Stimulated activated naive CD8-positive, alpha-beta T cell treated with anti-CD3 and anti-CD28 coated beads, Interleukin-15, amount 100 ng/mL, for 72 hours (primary cell): Measurements from ENCODE around the gene REXO1.

Experiments
- ATAC-seq: fragments of 150-1000 bp; cut with Tn5 transposase; 2 replicates; pipeline ENCODE4 v1.10.0; 2021; ENCODE audit warnings: mild to moderate bottlenecking, moderate library complexity
- DNase-seq, 2 donors: peaks; one replicate each; pipeline ENCODE4 v3.0.0; 2021 to 2022
- H3K27ac Mint-ChIP-seq, 2 donors: one replicate each; pipeline ENCODE4 v1.8.0; 2022; ENCODE audit warnings: mild to moderate bottlenecking in 2 of 2, mixed read lengths in 2 of 2, moderate library complexity in 2 of 2
- H3K27me3 Mint-ChIP-seq: one replicate; pipeline ENCODE4 v1.8.0; 2022; ENCODE audit warnings: mixed read lengths
- H3K4me1 Mint-ChIP-seq: one replicate; pipeline ENCODE4 v1.8.0; 2022; ENCODE audit warnings: mild to moderate bottlenecking, mixed read lengths
- H3K4me3 Mint-ChIP-seq, 2 donors: one replicate each; pipeline ENCODE4 v1.8.0; 2022; ENCODE audit warnings: mild to moderate bottlenecking in 2 of 2, mixed read lengths in 2 of 2, moderate library complexity in 1 of 2
- H3K9me3 Mint-ChIP-seq, 2 donors: one replicate each; pipeline ENCODE4 v1.8.0; 2022; ENCODE audit warnings: mixed read lengths in 2 of 2

Gene REXO1

DNA sequence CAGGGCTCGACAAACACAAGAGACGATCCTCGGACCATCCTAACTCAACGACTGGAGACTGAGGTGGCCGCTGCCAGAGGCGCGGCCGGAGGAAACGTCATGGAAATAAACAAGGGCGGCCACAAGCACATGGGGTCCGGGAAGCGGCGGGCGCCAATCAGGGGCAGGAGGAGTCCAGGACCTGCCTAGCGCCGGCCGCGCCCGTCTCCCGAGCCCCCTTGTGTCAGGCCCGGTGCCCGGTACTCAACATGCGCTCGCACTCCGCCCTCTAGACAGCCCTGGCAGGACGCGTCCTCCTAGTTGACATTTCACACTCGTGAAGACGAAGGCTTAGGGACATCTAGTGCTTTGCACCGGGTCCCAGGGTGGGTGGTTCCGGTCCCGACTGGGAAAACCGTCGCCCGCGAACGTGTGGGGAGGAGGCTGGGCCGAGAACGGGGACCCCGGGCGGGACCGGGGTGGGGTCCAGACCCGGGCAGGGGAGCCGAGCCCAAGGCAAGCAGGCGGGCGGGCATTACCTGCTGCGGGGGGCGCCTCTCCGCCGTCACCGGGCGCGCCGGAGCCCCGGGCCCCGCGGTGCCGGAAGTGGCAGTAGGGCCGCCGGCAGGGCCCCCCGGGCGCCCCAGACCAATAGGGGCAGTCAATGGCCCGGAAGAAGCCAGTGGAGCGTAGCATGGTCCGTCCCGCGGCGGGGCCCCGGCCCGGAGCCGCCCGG, 442 bp downstream of the REXO1 start:
- ATAC-seq: peak; percentile 56
- Mint-ChIP-seq H3K4me3 (peak overlapping the region; percentile 91 to 94), H3K9me3 (no peaks in the 10 kb centered on the region), H3K27me3 (no peaks in the 10 kb centered on the region), H3K4me1 (peaks cover 82% of the 10 kb centered on the region), H3K27ac (peak overlapping the region; percentile 98 to 99)
- DNase-seq: peak in 1 of 2 donors; percentile 38

DNA sequence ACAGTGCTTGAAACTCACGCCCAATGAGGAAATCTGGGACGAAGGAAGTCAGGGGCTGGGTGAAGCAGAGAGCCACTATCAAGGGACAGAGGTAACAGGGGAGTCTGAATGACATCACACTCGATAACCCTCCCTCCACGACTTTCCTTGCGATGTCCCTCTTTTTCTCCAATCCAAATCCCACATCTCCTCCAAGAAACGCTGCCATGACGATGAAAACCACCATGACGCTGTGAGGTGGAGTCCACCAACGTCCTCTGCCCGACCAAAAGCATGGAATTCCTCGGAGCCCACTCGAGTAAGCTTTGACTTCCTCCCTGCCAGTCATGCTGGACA, 967 bp downstream of the REXO1 start:
- no peak for ATAC-seq
- peaks cover 82% of the 10 kb centered on the region for H3K4me1 Mint-ChIP-seq
- peak overlapping the region; percentile 98 to 99 for H3K27ac Mint-ChIP-seq
- peak overlapping the region; percentile 91 to 94 for H3K4me3 Mint-ChIP-seq
- no peak for DNase-seq
- no peaks in the 10 kb centered on the region for H3K27me3 Mint-ChIP-seq
- no peaks in the 10 kb centered on the region for H3K9me3 Mint-ChIP-seq

DNA sequence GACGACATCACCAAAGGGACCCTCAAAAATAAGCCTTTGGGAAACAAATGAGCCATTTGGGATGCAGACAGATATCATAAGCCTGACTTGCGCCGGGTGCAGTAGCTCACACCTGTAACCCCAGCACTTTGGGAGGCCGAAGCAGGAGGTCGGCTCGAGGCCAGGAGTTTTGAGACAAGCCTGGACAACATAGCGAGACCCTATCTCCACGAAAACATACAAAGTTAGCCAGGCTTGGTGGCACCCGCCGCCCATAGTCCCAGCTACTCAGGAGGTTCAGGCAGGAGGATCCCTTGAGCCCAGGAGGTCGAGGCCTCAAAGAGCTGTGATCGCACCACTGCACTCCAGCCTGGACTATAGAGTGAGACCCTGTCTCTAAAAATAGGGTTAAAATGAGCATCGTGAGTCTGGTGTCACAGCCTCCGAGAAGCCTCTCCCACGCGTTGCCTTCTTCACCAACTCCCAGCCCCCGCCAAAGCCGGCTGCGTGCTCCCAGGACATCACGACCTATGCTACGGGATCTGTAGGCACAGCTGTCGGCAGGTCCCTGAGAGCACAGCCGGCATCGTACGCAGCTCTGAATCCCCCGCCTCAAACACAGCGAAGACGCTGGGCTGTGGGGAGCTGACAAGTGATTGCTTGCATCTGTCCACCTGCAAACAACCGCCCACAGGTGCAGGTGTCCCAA, 1.6 kb downstream of the REXO1 start:
- no peaks in the 10 kb centered on the region for H3K9me3 Mint-ChIP-seq
- no peak for DNase-seq
- peaks cover 84% of the 10 kb centered on the region for H3K4me1 Mint-ChIP-seq
- no peak for ATAC-seq
- peak overlapping the region; percentile 82 to 99 for H3K27ac Mint-ChIP-seq
- H3K27me3 Mint-ChIP-seq: no peaks in the 10 kb centered on the region
- H3K4me3 Mint-ChIP-seq: peak overlapping the region; percentile 91 to 94

DNA sequence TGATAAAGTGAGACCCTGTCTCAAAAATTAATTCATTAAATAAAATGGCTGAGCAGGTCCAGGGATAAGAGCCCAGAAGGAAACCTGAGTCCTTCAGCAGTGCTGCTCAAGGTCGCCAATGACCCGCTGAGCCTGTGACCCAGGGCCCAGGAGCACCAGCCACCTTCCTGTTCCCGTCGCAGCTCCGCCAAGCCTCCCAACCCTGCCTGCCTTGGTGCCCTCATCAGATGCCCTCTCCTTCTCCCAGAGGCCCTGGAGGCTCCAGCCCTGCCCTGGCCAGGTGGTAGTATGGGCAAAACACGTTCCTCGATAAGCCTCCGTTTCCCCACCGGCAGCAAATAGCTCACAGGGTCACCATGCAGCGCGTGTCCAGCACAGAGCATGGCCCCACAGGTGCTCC, 2.6 kb downstream of the REXO1 start:
- no peaks in the 10 kb centered on the region for H3K9me3 Mint-ChIP-seq
- no peaks in the 10 kb centered on the region for H3K27me3 Mint-ChIP-seq
- DNase-seq: no peak
- peaks cover 85% of the 10 kb centered on the region for H3K4me1 Mint-ChIP-seq
- no peak for ATAC-seq
- H3K4me3 Mint-ChIP-seq: peak overlapping the region in 1 of 2 donors; percentile 94
- H3K27ac Mint-ChIP-seq: peak overlapping the region in 1 of 2 donors; percentile 90

DNA sequence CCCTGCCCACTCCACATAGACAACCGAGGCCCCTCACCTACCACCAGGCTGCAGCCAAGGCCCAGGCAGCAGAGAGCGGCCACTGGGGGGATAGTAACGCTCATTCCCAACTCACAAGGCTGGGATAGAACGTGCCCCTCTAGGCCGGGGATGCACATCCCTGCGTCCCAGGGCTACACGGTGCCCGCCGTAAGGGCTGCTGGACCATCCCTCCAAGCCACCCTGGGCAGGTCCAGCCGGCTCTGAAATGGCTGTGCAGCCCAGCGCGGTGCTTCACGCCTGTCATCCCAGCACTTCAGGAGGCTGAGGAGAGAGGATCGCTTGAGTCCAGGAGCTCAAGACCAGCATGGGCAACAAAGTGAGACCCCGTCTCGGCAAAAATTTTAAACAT, 3.2 kb downstream of the REXO1 start:
- no peaks in the 10 kb centered on the region for H3K9me3 Mint-ChIP-seq
- peak overlapping the region; percentile 72 to 90 for H3K27ac Mint-ChIP-seq
- H3K4me3 Mint-ChIP-seq: no peak overlapping the region
- peaks cover 85% of the 10 kb centered on the region for H3K4me1 Mint-ChIP-seq
- ATAC-seq (no peak), DNase-seq (no peak)
- no peaks in the 10 kb centered on the region for H3K27me3 Mint-ChIP-seq

DNA sequence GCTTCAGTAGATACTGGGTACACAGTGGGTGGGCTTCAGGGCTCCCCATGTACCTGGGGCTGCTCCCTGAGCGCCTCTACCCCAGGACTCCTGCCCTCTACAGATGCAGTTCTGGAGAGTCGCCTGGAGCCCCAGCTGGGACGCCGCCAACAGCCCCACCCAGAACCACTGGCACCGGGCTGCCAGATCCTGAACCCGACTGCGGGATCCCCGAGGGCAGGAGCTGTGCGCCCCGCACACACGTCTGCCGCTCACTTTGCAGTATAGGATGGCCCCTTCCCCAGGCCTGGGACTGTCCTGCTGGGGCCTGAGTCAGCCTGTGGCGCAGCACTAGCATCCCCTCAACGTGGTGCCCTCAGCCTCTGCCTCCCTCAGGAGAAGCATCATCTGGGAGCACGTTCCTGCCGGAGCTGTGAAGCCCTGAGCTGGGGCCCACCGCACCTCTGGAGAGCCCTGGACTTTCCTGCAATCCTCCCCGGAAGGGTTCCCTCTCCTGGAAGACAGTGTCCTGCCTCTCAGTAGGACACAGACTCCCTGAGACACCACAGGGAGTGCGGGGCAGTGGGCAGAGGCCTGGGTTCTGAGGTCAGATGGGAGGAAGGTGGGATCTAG, 3.7 kb downstream of the REXO1 start:
- Mint-ChIP-seq H3K4me1 (peaks cover 86% of the 10 kb centered on the region), H3K4me3 (peak overlapping the region in 1 of 2 donors; percentile 26), H3K27me3 (no peaks in the 10 kb centered on the region), H3K9me3 (no peaks in the 10 kb centered on the region), H3K27ac (peak overlapping the region in 1 of 2 donors; percentile 72)
- DNase-seq (no peak), ATAC-seq (no peak)

DNA sequence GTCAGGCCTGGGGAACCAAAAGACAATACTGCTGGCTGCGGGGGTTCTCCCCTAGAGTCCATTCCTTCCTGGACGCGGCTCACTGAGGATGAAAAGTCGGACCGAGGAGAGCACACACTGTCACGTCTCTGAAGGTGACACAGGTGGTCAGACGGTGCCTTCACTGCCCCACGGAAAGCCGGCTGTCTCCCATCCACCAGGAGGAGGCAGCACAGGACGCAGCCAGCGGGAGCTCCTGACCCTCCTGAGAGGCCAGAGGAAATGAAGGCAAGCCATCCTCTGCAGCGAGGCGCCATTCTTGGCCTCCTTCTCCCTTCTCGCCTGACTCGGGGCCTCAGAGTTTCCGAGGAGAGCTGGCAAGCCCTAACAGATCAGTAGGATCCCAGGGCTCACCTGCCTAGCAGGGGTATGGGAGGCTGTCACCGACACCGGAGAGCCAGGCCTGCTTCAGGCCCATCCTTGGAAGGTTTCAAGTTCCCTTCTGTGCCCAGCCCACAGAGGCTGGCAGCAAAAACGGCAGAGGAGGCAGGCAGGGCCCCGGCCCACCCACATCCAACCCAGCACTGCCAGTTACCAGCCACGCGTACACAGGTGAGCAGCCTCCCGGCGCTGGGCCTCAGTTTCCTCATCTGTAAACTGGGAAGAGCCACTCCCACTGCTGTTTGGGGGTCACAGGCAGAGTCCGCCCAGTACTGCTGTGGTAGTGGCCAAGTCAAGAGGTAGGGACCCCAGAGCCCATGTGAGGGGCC, 4.5 kb downstream of the REXO1 start:
- peaks cover 83% of the 10 kb centered on the region for H3K4me1 Mint-ChIP-seq
- DNase-seq (no peak), ATAC-seq (no peak)
- H3K4me3 Mint-ChIP-seq: no peak overlapping the region
- H3K9me3 Mint-ChIP-seq: no peaks in the 10 kb centered on the region
- no peaks in the 10 kb centered on the region for H3K27me3 Mint-ChIP-seq
- no peak overlapping the region for H3K27ac Mint-ChIP-seq

DNA sequence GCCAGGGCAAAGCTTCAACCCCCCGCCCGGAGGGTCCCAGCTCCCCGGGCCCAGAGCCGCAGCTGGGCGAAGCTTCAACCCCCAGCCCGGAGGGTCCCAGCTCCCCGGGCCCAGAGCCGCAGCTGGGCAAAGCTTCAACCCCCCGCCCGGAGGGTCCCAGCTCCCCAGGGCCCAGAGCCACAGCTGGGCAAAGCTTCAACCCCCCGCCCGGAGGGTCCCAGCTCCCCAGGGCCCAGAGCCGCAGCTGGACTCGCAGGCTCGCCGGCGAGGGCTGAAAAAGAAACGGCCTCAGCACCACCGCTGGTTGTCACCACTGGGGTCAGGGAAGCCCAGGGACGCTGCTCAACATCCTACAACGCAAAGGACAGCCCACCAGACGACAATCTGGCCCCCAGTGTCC, 5.2 kb downstream of the REXO1 start:
- Mint-ChIP-seq H3K27me3 (no peaks in the 10 kb centered on the region), H3K27ac (peak overlapping the region in 1 of 2 donors; percentile 80)
- no peak for ATAC-seq

DNA sequence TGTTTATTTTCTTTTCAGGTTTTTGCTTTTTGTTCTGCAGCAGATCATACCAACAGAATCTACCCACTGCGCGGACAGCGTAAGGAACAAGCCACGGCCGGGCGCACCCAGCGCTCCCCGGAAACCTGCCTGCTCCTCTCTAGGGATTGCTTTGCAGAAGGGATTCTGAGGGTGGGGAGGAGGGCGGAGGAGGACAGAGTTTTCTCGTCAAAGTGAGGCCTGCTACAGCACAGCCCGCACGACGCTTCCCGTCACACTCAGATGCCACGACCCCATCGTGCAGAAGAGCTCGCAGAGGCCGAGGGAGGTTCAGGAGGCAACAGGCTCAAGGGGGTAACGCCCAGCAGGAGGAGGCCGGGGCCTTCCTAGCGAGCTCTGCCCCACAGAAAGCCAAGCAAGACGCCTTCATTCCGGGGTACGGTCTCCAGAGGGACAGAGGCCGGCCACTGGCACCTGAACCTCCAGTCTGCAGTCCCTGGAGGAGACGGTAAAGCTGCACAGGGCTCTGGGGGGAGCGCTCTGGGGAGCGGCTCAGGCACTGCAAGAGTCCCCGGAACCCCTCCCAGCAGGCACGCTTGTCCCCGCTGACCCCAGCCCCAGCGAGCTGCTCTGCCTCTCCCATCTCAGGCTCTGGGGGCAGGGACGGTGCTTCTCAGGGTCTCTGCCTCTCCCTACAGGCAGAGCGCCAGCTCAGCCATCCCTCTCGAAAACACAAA, 6.9 kb downstream of the REXO1 start:
- no peak overlapping the region for H3K4me3 Mint-ChIP-seq
- peaks cover 90% of the 10 kb centered on the region for H3K4me1 Mint-ChIP-seq
- peak overlapping the region in 1 of 2 donors; percentile 89 for H3K27ac Mint-ChIP-seq
- H3K27me3 Mint-ChIP-seq: no peaks in the 10 kb centered on the region
- DNase-seq: no peak
- ATAC-seq: no peak
- H3K9me3 Mint-ChIP-seq: no peaks in the 10 kb centered on the region

More for the DNA sequence above, 5.2 kb downstream of the REXO1 start:
- no peak overlapping the region for H3K4me3 Mint-ChIP-seq
- H3K4me1 Mint-ChIP-seq: peaks cover 87% of the 10 kb centered on the region
- no peaks in the 10 kb centered on the region for H3K9me3 Mint-ChIP-seq
- no peak for DNase-seq

DNA sequence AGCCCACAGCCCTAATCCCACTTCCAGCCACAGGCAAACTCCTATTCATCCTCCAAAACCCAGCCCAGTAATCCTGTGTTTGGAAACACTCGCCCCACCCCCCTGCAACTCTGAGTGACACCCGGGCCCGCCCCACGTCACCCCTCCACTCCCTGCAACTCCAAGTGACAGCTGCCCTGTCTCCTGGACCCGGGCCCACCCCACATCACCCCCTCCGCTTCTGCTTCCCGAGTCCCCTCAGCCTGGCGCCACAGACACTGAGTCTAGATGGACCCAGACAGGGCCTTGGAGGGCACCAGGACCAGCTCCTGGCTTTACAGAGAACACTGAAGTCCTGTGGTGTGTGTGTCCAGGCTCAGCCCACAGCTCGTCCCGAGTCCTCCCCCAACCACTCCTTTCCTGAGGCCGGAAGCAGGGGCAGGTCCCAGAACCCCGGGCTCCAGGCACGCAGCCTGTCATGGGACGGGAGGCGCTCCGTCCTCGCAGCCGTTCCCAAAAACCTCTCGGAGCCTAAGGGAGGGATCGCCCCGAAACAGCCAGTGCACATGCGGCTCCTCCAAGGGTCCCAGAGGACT, 7.7 kb downstream of the REXO1 start:
- Mint-ChIP-seq H3K4me3 (no peak overlapping the region), H3K4me1 (peaks cover 90% of the 10 kb centered on the region), H3K27me3 (no peaks in the 10 kb centered on the region), H3K9me3 (no peaks in the 10 kb centered on the region), H3K27ac (peak overlapping the region in 1 of 2 donors; percentile 66)
- ATAC-seq (no peak), DNase-seq (no peak)

DNA sequence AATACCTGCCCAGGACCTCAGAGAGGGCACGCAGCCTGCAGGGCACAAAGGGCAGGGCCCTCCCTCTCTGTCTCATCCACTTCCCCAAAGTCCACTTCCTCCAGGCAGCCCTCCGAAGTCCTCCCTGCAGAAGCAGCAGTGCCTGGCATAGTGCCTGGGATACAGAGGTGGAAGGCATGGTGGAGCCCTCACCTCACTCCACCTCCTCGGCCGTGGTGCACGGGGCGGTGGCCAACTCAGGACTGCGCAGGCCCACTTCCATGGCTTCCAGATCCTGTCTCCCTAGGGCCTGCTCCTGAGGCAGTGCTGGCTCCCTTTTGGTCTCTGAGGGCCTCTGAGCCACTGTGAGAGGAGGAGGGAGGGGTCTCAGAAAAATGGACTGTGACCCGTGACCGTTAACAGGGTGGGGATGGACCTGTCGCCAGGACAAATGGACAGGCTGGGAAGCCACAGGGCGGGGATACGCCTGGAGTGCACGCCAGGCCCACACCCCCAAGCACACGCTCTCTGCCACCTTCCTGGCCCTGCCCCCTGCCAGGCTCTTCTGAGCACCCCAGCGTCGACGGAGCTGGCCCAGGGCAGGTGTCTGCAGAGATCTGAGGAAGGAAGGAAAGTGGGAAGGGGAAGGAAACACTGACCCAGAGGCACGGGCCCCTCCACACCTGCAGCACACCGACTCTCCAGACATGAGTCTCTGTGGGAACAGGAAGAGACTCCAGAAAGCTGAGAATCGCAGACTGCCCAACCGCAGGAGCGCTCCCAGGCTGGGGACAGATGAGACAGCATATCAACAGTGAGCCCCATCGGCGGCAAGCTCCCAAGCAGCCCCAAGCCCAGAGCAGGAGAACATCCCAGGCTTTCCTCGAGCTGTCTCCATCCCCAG, 8.4 kb downstream of the REXO1 start:
- Mint-ChIP-seq H3K4me3 (no peak overlapping the region), H3K9me3 (no peaks in the 10 kb centered on the region), H3K4me1 (peaks cover 85% of the 10 kb centered on the region), H3K27me3 (no peaks in the 10 kb centered on the region), H3K27ac (peak overlapping the region; percentile 57 to 88)
- ATAC-seq (no peak), DNase-seq (no peak)

DNA sequence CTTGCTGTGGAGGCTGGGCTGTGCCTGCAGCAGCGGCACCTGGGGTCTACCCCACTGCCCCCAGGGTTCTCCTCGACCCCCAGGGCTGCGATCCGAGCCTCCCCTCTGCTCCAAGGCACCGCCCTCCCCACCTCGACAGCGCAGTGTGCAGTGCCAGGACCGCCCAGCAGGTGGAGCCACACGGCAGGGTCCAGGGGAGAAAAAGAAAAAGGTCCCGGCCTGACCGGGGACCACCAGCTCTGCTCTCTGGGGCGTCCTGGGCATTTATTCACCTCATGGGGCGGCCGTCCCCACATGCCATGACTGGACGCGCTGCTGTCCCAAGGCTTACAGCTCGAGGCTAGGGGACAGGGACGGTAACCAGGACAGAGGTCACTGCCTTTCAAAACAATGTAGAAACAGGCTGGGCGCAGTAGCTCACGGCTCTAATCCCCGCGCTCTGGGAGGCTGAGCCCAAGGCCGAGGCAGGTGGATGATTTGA, 10.6 kb downstream of the REXO1 start:
- DNase-seq: peak; percentile 64 to 67
- Mint-ChIP-seq H3K9me3 (no peaks in the 10 kb centered on the region), H3K27me3 (no peaks in the 10 kb centered on the region), H3K4me3 (no peak overlapping the region), H3K4me1 (peaks cover 77% of the 10 kb centered on the region), H3K27ac (peak overlapping the region in 1 of 2 donors; percentile 63)
- ATAC-seq: peak; percentile 72

DNA sequence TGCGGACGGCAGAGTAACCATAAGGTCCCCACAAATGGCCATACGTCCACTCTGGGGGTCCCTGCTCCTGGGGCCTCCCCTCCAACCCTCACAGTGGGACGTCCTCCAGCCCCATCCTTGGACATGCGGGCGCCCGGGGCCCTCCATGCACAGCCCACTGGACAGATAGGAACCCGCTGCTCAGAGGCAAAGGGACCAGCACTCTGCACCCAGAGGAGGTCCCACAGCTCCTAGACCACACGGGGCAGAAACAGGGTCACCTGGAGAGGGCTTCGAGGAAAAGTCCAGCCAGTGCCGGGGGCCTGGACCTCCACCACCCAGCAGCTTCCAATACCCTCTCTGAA, 11.1 kb downstream of the REXO1 start:
- H3K4me1 Mint-ChIP-seq: peaks cover 73% of the 10 kb centered on the region
- H3K9me3 Mint-ChIP-seq: no peaks in the 10 kb centered on the region
- H3K27ac Mint-ChIP-seq: peak overlapping the region in 1 of 2 donors; percentile 63
- peak; percentile 10 for ATAC-seq
- no peak overlapping the region for H3K4me3 Mint-ChIP-seq
- no peaks in the 10 kb centered on the region for H3K27me3 Mint-ChIP-seq
- no peak for DNase-seq
